Measurements from ENCODE around the gene TMEM131L.

DNA sequence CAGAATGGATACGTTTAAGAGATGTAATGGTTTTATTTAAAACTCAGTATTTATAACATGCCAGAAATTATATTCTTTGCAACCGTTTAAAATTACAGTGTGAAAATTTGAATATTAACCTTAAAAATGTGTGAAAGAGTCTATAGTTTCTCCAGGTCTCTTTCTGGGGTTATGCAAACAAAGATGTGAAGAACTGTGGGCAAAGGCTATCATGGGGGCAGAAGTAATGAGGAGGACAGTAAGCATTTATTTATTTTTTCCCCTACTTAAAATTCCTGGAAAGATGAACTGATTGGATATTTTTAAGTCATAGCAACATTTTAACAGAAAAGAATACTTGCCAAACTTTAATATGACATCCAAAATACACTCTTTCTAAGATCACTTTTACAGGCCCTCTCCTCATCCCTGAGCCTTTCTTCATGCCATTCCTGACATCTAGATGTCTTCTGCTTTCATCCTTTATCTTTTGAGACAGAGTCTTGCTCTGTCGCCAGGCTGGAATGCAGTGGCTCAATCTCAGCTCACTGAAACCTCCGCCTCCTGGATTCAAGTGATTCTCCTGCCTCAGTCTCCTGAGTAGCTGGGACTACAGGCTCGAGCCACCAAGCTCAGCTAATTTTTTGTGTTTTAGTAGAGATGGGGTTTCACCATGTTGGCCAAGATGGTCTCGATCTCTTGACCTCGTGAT lies 46.1 kb downstream of the TMEM131L start:
- TF ChIP-seq, protein P1, sequence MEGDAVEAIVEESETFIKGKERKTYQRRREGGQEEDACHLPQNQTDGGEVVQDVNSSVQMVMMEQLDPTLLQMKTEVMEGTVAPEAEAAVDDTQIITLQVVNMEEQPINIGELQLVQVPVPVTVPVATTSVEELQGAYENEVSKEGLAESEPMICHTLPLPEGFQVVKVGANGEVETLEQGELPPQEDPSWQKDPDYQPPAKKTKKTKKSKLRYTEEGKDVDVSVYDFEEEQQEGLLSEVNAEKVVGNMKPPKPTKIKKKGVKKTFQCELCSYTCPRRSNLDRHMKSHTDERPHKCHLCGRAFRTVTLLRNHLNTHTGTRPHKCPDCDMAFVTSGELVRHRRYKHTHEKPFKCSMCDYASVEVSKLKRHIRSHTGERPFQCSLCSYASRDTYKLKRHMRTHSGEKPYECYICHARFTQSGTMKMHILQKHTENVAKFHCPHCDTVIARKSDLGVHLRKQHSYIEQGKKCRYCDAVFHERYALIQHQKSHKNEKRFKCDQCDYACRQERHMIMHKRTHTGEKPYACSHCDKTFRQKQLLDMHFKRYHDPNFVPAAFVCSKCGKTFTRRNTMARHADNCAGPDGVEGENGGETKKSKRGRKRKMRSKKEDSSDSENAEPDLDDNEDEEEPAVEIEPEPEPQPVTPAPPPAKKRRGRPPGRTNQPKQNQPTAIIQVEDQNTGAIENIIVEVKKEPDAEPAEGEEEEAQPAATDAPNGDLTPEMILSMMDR (IDR thresholded peaks at IDR 0.05; ENCODE audit: low read depth, low read length) = no peak
- TF ChIP-seq EZH2phosphoT487 (IDR thresholded peaks at IDR 0.05; ENCODE audit: low read depth) = no peak
